Activated CD8-positive, alpha-beta memory T cell treated with anti-CD3 and anti-CD28 coated beads, Interleukin-2, amount 50 U/mL, for 1 hour (primary cell): ENCODE data around the gene CSTB.

Experiments used
- DNase-seq: peaks from one replicate; pipeline ENCODE4 v3.0.0-alpha.2; 2020; ENCODE audit errors: extremely low read depth

The CSTB gene

DNA sequence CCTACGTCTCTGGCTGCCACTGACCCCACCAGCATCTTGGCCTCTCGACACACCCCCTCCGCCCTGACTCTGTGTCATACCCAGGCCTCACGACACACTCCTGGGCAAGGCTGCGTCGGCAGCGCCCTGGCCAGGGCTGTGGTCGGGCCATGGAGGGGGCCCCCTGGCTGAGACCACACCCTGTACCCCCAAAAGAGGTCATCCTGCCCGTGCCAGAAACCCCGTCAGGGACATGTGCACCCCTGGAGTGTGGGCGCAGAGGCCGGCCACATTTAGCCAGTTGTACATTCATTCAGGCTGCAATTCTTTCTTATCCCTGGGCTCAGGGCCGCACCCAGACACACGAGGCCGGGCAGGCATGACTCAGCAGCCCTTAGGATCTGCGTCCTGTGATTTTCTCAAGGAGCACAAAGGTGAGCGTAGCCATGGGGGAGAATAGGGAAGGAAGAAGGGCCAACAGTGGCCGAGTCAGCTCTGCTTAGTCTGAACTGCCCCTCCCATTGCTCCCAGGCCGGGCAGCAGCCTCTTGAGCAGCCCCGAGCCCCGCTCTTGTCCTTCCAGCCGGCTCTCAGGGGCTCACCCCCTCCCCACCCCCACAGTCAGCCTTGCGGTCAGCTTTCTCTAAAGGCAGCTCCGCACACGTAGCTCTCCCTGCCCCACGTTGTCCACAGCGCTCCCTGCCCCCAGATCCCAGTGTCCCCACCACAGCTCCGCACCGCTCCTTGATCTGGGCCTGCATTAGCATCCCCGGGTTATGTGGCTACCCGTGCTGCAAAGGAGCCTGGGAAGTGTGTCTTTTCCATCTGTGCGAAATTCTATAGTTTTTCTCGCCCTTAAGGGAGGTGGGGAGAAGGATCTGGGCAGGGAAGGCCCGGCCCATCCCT, 7.9 kb downstream of the CSTB start:
- no peak for DNase-seq

- no peak for DNase-seq
Observed at GRCh38 chr21:43767498-43767983, 8.6 kb downstream of the CSTB start.

DNA sequence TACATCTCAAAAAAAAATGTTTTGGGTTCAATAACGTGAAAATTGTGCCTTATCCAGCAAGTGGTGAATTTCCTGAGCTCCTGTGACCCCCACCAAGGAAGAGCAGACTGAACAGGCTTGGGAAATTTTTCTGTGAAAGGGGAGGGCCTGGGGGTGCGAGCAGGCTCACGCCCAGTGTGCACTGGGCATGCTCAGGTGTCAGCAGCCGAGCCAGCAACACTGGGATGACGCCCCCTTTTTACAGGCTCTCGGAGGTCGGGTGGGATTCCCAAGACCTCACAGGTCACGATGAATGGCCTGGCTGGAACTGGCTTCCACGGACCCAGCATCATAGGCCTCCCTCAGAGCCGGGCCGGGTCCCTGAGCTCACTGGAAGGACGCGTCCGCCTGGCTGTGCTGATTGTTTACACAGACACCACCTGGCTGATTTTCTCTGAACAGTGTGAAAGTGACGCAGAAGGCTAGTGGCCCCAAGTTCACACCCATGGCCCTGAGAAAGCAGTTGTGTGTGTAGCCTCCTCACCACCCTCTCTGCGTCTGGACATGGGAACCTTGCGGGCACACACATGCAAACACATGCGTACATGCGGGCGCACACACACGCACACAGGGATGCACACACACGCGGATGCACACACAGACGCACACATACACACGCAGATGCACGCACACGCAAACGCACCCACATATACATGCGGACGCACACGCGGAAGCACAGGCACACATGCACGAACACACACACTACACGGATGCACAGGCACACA, 9.2 kb downstream of the CSTB start:
- no peak for DNase-seq

DNA sequence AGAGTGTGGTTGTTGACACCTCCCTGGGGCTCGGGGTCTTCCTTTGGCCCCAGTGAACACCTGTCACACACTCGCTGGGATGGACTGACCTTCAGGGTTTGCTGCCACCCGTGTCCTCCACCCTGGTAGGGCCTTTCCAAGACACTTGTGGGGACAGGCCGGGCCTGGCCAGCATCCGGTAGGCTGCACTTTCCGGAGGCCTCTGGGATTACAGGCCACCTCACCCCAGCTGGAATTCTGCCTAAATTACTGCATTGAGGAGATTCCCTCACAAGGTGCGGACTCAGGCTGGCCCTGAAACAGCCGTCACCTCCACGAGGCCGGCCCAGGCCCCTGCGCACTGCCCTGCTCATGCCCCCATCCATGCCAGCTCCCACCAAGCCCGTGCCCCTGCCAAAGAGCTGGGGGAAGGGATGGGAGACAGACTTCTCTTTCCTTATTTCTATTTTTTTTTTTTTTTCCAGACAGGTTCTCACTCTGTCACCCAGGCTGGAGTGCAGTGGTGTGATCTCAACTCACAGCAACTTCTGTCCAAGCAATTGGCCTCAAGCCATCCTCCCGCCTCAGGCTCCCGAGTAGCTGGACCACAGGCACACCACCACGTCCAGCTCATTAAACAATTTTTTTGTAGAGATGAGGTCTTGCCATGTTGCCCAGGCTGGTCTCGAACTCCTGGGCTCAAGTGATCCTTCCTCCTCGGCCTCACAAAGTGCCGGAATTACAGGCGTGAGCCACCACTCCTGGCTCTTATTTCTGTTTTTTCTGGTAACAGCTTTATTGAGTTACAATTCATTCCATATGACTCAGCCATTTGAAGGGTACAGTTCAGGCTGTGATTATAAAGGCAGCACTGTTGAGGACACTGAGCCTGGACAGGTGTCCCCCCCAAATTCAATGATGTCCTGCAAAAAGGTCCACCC, 11.3 kb downstream of the CSTB start:
- DNase-seq = no peak

GRCh38 chr21:43763901-43764523, 12.1 kb downstream of the CSTB start:
- no peak for DNase-seq

- DNase-seq = no peak
Observed at GRCh38 chr21:43762303-43763128, 13.6 kb downstream of the CSTB start.

- DNase-seq = no peak
Observed at GRCh38 chr21:43761886-43762285, 14.2 kb downstream of the CSTB start.

DNA sequence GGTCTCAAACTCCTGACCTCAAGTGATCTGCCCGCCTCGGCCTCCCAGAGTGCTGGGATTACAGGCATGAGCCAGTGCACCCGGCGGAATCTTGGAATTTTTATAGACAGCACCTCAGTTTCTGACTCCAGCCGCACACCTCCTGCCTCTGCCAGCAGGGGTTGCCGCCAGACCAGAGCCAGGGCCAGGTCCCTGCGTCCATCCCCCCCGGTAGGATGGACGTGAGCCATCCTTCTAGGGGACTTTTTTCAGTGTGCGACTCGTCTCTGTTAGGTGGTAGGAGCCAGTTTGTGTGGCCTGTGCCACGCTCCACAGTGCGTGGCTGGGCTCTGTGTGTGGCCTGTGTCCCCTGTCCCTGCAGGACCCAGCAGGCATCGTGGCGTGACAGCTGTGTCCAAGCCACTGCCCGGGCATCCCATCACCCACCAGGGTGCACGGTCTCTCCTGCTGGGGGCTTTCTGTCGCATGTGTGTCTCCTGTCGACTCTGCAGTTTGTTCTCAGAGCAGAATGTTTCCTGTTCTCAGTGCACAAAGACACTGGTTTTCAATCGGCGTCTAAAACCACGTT, 15.6 kb downstream of the CSTB start:
- DNase-seq = no peak

GRCh38 chr21:43759651-43760050, 16.5 kb downstream of the CSTB start:
- no peak for DNase-seq

GRCh38 chr21:43758811-43759210, 17.3 kb downstream of the CSTB start:
- no peak for DNase-seq

DNA sequence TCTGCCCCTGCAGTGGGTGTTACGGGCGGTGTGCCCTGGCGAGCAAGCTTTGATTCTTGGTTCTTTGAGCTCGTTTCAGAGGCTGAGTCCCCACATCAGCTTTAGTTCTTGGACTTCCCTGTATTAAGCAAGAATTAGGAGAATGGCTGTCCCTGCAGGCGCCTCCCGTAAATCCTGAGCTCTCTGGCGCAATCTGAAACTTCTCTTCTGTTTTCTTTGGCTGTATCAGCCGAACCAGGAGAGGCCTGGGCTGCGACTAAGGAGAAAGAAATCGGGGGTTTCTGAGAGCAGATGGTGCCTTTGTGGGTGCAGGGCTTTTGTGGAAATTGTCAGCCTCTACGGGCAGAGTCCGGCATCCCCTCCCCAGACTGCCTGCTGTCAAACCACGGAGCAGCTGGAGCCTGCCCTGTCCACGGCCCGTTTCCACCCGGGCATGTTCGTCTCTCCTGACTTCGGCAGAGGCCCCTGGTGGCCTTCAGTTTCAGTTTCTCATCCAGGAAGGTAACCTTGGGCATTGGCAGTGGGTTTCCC, 17.9 kb downstream of the CSTB start:
- DNase-seq = no peak

DNA sequence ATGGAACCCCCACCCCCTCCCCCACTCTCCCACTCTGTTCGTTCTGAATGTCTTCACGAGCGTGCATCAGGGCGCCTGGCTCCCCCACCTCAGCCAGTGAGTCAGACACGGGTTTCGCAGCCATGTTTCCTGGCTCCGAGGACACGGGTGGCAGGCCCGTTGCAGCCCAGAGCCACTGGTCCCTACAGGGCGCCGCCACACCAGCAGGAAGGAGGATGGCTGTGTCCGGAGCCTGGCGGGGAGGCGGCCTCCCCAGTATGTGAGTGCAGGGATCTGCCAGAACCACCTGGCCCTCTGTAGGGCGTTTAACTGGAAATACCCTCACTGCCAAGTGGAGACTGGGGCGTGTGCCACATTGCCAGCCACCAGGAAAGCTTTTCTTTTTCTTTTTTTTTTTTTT, 18.5 kb downstream of the CSTB start:
- no peak for DNase-seq

DNA sequence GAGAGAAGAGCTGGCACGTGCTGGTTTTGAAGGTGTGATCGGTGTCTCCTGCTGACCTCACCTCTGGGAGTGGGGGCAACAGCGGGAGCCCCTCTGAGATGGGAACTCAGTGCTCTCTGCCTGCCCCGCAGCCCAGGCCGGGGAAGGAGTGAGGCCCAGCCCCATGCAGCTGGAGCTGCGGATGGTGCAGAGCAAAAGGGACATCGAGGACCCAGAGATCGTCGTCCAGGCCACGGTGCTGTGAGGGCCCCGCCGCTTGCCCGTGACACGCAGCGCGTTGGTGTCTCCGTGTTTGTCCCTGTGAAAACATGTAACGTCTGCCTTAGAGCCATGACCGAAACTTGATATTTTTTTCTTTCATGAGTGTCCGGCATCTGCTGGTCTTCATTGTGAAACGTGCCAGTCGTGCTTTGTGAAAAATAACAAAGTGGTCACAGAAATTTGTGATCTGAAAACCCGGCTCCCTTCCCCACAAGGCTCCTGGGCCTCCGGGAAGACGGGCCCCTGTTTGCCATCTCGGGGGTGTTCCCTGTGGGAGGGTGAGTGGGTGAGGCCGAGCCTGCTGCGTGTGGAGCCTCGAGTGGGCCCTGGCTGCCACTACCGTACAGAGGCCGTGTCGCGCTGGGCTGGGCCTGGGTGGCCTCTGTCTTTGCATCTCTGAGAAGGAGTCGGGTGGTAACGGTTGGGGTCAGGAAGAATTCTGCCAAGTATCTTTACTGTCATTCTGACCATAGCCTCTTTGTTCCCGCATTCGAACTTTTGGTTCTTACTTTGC, 20.1 kb downstream of the CSTB start:
- DNase-seq = no peak

DNA sequence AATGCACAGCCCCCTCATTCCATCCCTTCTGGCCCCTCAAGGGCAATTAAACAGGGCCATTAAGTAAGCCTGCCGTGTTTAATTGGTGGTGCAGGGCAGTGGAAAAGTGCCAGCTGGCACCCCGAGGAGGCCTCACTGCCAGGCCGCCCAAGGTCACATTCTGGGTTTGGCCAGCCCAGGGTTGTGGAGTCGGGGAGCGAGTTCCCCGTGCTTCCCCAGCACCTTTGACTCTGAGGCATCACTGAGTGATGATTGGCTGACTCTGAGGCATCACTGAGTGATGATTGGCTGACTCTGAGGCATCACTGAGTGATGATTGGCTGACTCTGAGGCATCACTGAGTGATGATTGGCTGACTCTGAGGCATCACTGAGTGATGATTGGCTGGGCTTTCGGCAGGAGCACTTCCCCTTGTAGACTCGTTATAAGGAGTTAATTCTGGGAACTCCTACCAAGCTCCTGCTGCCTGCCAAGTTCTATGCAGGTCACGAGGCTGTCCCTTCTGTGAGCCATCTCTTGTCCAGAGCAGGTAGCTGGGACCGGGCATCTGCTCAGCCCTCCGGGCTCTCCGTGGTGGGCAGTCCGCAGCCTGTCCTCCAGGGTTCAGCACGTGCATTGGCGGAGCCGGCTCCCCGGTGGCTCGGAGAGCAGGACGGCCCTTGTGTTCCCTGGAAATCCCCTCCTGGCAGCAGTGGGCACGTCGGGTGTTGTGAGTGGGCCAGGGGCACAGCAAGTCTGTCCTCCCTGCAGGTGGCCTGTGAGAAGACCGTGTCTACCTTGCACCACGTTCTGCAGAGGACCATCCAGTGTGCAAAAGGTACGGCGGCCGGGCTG, 20.9 kb downstream of the CSTB start:
- no peak for DNase-seq

GRCh38 chr21:43753439-43753799, 22.7 kb downstream of the CSTB start:
- DNase-seq = no peak

DNA sequence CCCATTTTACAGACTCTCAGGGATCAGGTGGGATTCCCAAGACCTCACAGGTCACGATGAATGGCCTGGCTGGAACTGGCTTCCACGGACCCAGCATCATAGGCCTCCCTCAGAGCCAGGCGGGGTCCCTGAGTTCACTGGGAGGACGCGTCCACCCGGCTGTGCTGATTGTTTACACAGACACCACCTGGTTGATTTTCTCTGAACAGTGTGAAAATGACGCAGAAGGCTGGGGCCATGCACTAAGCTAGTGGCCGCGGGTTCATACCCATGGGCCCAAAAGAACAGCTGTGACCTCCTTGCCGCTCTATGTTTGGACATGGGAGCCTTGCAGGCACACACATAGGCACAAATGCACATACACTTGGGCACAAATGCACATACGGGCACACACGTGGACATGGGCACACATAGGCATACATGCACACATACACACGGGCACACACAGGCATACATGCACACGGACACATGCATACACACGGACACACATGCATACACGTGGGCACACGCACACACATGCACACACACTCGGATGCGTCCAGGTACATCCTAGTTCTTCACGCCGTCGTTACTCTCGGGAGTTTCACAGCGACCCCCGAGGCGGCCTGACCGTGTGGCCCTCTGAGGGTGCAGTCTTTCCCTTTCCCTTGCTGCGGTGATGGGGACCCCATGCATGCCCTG, 23.2 kb downstream of the CSTB start:
- DNase-seq = no peak

- no peak for DNase-seq
Observed at GRCh38 chr21:43751955-43752591, 24.0 kb downstream of the CSTB start.
